ENCODE results near the gene OSBPL6.
"Not testable (repeated sequence)": the region's sequence is repeated elsewhere in the genome, so short reads cannot be mapped to it uniquely, and the experiment has no call there.

The OSBPL6 gene

DNA sequence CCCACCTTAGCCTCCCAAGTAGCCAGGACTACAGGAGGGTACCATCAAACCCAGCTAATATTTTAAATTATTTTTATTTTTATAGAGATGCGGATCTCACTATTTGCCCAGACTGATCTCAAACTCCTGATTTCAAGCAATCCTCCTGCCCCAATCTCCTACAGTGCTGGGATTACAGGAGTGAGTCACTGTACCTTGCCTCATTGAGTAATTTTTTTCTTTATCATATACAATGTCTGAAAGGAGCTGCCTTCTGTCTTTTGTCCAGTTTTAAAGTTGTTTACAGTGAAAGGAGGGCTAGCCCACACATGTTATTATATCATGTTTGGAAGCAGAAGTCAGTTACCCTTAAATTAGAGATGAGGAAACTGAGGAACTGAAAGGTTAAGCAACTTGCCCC is 224.1 kb downstream of the OSBPL6 start:
- H2AFZ ChIP-seq (ENCODE audit: low read depth): no peak overlapping the region
- no peak overlapping the region for H3K4me3 ChIP-seq (IDR thresholded peaks at IDR 0.05; ENCODE audit: insufficient read depth, low read depth, low read length)
- H4K20me1 ChIP-seq (ENCODE audit: insufficient read depth): no peaks in the 10 kb centered on the region
- H3K4me1 ChIP-seq (ENCODE audit: low read depth, poor library complexity, severe bottlenecking): peaks cover 25% of the 10 kb centered on the region
- H3K27ac ChIP-seq: no peak overlapping the region
- H3K4me2 ChIP-seq: no peak overlapping the region
- TF ChIP-seq, protein P1, sequence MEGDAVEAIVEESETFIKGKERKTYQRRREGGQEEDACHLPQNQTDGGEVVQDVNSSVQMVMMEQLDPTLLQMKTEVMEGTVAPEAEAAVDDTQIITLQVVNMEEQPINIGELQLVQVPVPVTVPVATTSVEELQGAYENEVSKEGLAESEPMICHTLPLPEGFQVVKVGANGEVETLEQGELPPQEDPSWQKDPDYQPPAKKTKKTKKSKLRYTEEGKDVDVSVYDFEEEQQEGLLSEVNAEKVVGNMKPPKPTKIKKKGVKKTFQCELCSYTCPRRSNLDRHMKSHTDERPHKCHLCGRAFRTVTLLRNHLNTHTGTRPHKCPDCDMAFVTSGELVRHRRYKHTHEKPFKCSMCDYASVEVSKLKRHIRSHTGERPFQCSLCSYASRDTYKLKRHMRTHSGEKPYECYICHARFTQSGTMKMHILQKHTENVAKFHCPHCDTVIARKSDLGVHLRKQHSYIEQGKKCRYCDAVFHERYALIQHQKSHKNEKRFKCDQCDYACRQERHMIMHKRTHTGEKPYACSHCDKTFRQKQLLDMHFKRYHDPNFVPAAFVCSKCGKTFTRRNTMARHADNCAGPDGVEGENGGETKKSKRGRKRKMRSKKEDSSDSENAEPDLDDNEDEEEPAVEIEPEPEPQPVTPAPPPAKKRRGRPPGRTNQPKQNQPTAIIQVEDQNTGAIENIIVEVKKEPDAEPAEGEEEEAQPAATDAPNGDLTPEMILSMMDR (conservative IDR thresholded peaks at IDR 0.05; ENCODE audit: low read depth, low read length): no peak
- no peaks in the 10 kb centered on the region for H3K27me3 ChIP-seq (ENCODE audit: insufficient read depth, low read depth)
- no peaks in the 10 kb centered on the region for H3K36me3 ChIP-seq (ENCODE audit: insufficient read depth)
- H3K9ac ChIP-seq: no peak overlapping the region
- peaks cover 42% of the 10 kb centered on the region; the same call in 1 of the 2 replicates for H3K79me2 ChIP-seq (ENCODE audit: insufficient read depth, low read depth)

DNA sequence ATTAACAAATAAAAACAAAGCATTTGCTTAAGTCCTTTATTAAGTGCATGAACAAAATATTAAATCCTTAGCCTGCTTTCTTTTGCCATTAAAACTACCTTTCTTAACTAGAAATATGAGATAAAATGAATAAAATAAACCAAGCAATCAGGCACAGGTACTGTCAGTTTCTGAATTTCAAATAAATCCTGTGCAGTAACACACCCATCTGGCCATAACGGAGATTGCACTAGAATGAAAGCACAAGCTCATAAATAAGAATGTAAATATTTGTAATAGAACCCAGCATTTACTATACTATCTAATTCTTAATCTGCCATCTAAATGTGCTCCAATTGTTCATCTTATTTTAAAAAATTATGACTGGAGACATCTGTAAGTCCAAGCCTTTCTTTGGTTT is 224.8 kb downstream of the OSBPL6 start:
- no peaks in the 10 kb centered on the region for H4K20me1 ChIP-seq (ENCODE audit: insufficient read depth)
- no peaks in the 10 kb centered on the region for H3K27me3 ChIP-seq (ENCODE audit: insufficient read depth, low read depth)
- H3K9ac ChIP-seq: no peak overlapping the region
- no peak overlapping the region for H2AFZ ChIP-seq (ENCODE audit: low read depth)
- H3K27ac ChIP-seq: no peak overlapping the region
- H3K4me2 ChIP-seq: no peak overlapping the region
- H3K4me3 ChIP-seq (IDR thresholded peaks at IDR 0.05; ENCODE audit: insufficient read depth, low read depth, low read length): no peak overlapping the region
- peaks cover 25% of the 10 kb centered on the region for H3K4me1 ChIP-seq (ENCODE audit: low read depth, poor library complexity, severe bottlenecking)
- peaks cover 43% of the 10 kb centered on the region; the same call in 1 of the 2 replicates for H3K79me2 ChIP-seq (ENCODE audit: insufficient read depth, low read depth)
- H3K36me3 ChIP-seq (ENCODE audit: insufficient read depth): no peaks in the 10 kb centered on the region
- TF ChIP-seq, protein P1 (conservative IDR thresholded peaks at IDR 0.05; ENCODE audit: low read depth, low read length): peak; percentile 44

DNA sequence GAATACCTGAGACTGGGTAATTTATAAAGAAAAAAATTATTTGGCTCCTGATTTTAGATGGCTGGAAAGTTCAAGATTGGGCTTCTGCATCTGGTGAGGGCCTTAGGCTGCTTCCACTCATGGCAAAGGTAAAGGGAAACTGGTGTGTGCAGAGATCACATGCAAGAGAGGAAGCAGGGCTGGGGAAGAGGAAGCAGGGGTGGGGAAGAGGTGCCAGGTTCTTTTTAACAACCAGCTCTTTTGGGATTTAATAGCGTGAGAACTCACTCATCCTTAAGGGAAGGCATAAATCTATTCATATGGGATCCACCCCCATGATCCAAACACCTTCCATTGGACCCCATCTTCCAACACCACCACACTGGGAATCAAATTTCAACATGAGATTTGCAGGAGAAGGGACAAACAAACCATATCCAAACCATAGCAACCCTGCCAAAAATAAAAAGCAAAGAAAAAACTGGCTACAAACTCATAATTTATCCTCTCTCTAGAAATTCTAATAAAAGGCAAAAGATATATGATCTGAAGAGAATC is 226.2 kb downstream of the OSBPL6 start:
- H3K36me3 ChIP-seq (ENCODE audit: insufficient read depth): no peaks in the 10 kb centered on the region
- H2AFZ ChIP-seq (ENCODE audit: low read depth): no peak overlapping the region
- H4K20me1 ChIP-seq (ENCODE audit: insufficient read depth): no peaks in the 10 kb centered on the region
- TF ChIP-seq, protein P1 (conservative IDR thresholded peaks at IDR 0.05; ENCODE audit: low read depth, low read length): no peak
- H3K27ac ChIP-seq: no peak overlapping the region
- H3K4me1 ChIP-seq (ENCODE audit: low read depth, poor library complexity, severe bottlenecking): peaks cover 18% of the 10 kb centered on the region
- no peak overlapping the region for H3K9ac ChIP-seq
- H3K79me2 ChIP-seq (ENCODE audit: insufficient read depth, low read depth): peaks cover 47% of the 10 kb centered on the region
- no peak overlapping the region for H3K4me3 ChIP-seq (IDR thresholded peaks at IDR 0.05; ENCODE audit: insufficient read depth, low read depth, low read length)
- no peak overlapping the region for H3K4me2 ChIP-seq
- H3K27me3 ChIP-seq (ENCODE audit: insufficient read depth, low read depth): no peaks in the 10 kb centered on the region

DNA sequence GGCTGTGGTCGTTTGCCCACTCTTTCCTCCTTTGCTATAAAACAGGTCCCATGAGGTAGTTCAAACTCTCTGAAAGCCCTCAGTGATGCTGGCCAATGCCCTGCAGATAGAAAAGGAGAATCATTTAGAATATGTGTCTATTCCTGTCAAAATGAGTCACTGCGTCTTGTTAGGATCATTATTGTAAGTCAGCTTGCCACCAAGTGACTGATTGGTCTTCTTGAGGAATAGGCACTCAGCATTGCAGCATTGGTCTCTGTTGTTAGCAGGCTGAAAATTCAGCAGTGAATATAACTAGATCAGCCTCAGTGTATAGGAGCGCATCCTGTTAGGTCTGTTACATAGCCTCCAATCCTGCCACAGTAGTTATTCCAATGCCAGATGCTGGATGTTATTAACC is 227.8 kb downstream of the OSBPL6 start:
- H3K9ac ChIP-seq: no peak overlapping the region
- no peak overlapping the region for H3K4me3 ChIP-seq (IDR thresholded peaks at IDR 0.05; ENCODE audit: insufficient read depth, low read depth, low read length)
- H4K20me1 ChIP-seq (ENCODE audit: insufficient read depth): no peaks in the 10 kb centered on the region
- no peak overlapping the region for H3K4me2 ChIP-seq
- TF ChIP-seq, protein P1 (conservative IDR thresholded peaks at IDR 0.05; ENCODE audit: low read depth, low read length): no peak
- peaks cover 5% of the 10 kb centered on the region for H3K4me1 ChIP-seq (ENCODE audit: low read depth, poor library complexity, severe bottlenecking)
- peaks cover 38% of the 10 kb centered on the region for H3K79me2 ChIP-seq (ENCODE audit: insufficient read depth, low read depth)
- no peaks in the 10 kb centered on the region for H3K27me3 ChIP-seq (ENCODE audit: insufficient read depth, low read depth)
- peaks cover 2% of the 10 kb centered on the region; the same call in 1 of the 2 replicates for H3K36me3 ChIP-seq (ENCODE audit: insufficient read depth)
- no peak overlapping the region for H2AFZ ChIP-seq (ENCODE audit: low read depth)
- H3K27ac ChIP-seq: no peak overlapping the region

DNA sequence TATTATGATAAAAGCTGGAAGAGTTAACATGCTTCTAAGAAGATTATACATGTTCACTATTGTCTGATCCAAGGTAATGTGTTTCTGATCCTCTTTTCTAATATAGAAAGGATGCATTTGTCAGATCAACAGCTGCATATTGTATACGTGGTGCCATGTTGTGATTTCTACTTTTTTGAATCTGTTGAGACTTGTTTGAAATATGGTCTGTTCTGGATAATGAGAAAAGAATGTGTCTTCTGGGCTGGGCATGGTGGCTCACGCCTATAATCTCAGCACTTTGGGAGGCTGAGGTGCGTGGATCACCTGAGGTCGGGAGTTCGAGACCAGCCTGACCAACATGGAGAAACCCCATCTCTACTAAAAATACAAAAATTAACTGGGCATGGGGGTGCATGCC is 229.4 kb downstream of the OSBPL6 start:
- H3K4me1 ChIP-seq (ENCODE audit: low read depth, poor library complexity, severe bottlenecking); H4K20me1 ChIP-seq (ENCODE audit: insufficient read depth); H3K4me3 ChIP-seq (IDR thresholded peaks at IDR 0.05; ENCODE audit: insufficient read depth, low read depth, low read length); H3K27me3 ChIP-seq (ENCODE audit: insufficient read depth, low read depth); H2AFZ ChIP-seq (ENCODE audit: low read depth); H3K9ac ChIP-seq; H3K4me2 ChIP-seq; H3K36me3 ChIP-seq (ENCODE audit: insufficient read depth); H3K27ac ChIP-seq: not testable (repeated sequence)
- peaks cover 38% of the 10 kb centered on the region for H3K79me2 ChIP-seq (ENCODE audit: insufficient read depth, low read depth)

Data from KMS-11 (cell line).